GM18873 (cell line): ENCODE results near the gene SUN2.

Source experiments
- ATAC-seq: cut with Tn5 transposase; IDR thresholded peaks from one replicate; pipeline ENCODE4 v1.9.1; 2021; ENCODE audit warnings: mild to moderate bottlenecking, moderate library complexity, moderate number of reproducible peaks; ENCODE audit not compliant: unreplicated experiment, low FRiP score

SUN2 gene

GRCh38 chr22:38704654-38705234, 51.1 kb downstream of the SUN2 start:
- ATAC-seq: no peak

GRCh38 chr22:38700789-38701628, 54.8 kb downstream of the SUN2 start, which contains the start of gene JOSD1:
TSS of gene JOSD1 (minus strand) at chr22:38700943. CDS start at chr22:38699987, 956 bp downstream.
- no peak for ATAC-seq

- ATAC-seq: no peak
Observed at GRCh38 chr22:38700270-38700788, 55.5 kb downstream of the SUN2 start.

GRCh38 chr22:38699784-38700183, 56.0 kb downstream of the SUN2 start:
- ATAC-seq: no peak

GRCh38 chr22:38699143-38699542, 56.7 kb downstream of the SUN2 start:
- ATAC-seq: no peak

GRCh38 chr22:38698407-38699094, 57.2 kb downstream of the SUN2 start:
- ATAC-seq: no peak

GRCh38 chr22:38697425-38698089, 58.2 kb downstream of the SUN2 start:
- no peak for ATAC-seq

GRCh38 chr22:38696606-38697424, 59.0 kb downstream of the SUN2 start:
- ATAC-seq: no peak

GRCh38 chr22:38694940-38695339, 60.9 kb downstream of the SUN2 start:
- no peak for ATAC-seq

GRCh38 chr22:38694049-38694448, 61.7 kb downstream of the SUN2 start:
- ATAC-seq: no peak

- ATAC-seq: no peak
Observed at GRCh38 chr22:38689651-38690050, 66.1 kb downstream of the SUN2 start.

- ATAC-seq: no peak
Observed at GRCh38 chr22:38685761-38686160, 70.0 kb downstream of the SUN2 start.

- ATAC-seq: no peak
Observed at GRCh38 chr22:38684895-38685294, 70.9 kb downstream of the SUN2 start.
